ENCODE data around the gene CNIH2.
"Not testable (repeated sequence)": the region's sequence is repeated elsewhere in the genome, so short reads cannot be mapped to it uniquely, and the experiment has no call there.

The CNIH2 gene

GRCh38 chr11:66289548-66290329 lies 11.8 kb downstream of the CNIH2 start:
- in situ Hi-C loops (cut with HindIII; ENCODE audit: low sequenced_read_pairs) = no loop called here

GRCh38 chr11:66290330-66290621 lies 12.3 kb downstream of the CNIH2 start:
- in situ Hi-C loops (cut with HindIII; ENCODE audit: low sequenced_read_pairs) = no loop called here

GRCh38 chr11:66291303-66291705 lies 13.3 kb downstream of the CNIH2 start:
- in situ Hi-C loops (cut with HindIII; ENCODE audit: low sequenced_read_pairs) = no loop called here

- in situ Hi-C loops (cut with HindIII; ENCODE audit: low sequenced_read_pairs) = no loop called here
Observed at GRCh38 chr11:66291706-66292542, 13.9 kb downstream of the CNIH2 start, which contains the start of gene TMEM151A. Gene TMEM151A, plus strand, starts transcription at chr11:66291894. Its CDS starts 120 bp downstream, at chr11:66292014.

GRCh38 chr11:66292543-66293332 lies 14.8 kb downstream of the CNIH2 start:
- in situ Hi-C loops (cut with HindIII; ENCODE audit: low sequenced_read_pairs) = no loop called here

GRCh38 chr11:66293352-66293751 lies 15.4 kb downstream of the CNIH2 start:
- in situ Hi-C loops (cut with HindIII; ENCODE audit: low sequenced_read_pairs) = no loop called here

- in situ Hi-C loops (cut with HindIII; ENCODE audit: low sequenced_read_pairs) = no loop called here
Observed at GRCh38 chr11:66293777-66294625, 16.0 kb downstream of the CNIH2 start.

- in situ Hi-C loops (cut with HindIII; ENCODE audit: low sequenced_read_pairs) = no loop called here
Observed at GRCh38 chr11:66294626-66295620, 16.9 kb downstream of the CNIH2 start.

GRCh38 chr11:66297610-66298009 lies 19.6 kb downstream of the CNIH2 start:
- in situ Hi-C loops (cut with HindIII; ENCODE audit: low sequenced_read_pairs) = no loop called here

- in situ Hi-C loops (cut with HindIII; ENCODE audit: low sequenced_read_pairs) = no loop called here
Observed at GRCh38 chr11:66299186-66299585, 21.2 kb downstream of the CNIH2 start.

GRCh38 chr11:66302656-66303055 lies 24.7 kb downstream of the CNIH2 start:
- in situ Hi-C loops (cut with HindIII; ENCODE audit: low sequenced_read_pairs) = no loop called here

GRCh38 chr11:66309475-66309874 lies 31.5 kb downstream of the CNIH2 start:
- in situ Hi-C loops (cut with HindIII; ENCODE audit: low sequenced_read_pairs) = no loop called here

GRCh38 chr11:66310324-66310723 lies 32.3 kb downstream of the CNIH2 start:
- in situ Hi-C loops (cut with HindIII; ENCODE audit: low sequenced_read_pairs) = no loop called here

- in situ Hi-C loops (cut with HindIII; ENCODE audit: low sequenced_read_pairs) = not testable (repeated sequence)
Observed at GRCh38 chr11:66310803-66311440, 32.9 kb downstream of the CNIH2 start.

- in situ Hi-C loops (cut with HindIII; ENCODE audit: low sequenced_read_pairs) = no loop called here
Observed at GRCh38 chr11:66311470-66311964, 33.5 kb downstream of the CNIH2 start.

GRCh38 chr11:66311965-66312548 lies 34.1 kb downstream of the CNIH2 start:
- in situ Hi-C loops (cut with HindIII; ENCODE audit: low sequenced_read_pairs) = no loop called here

- in situ Hi-C loops (cut with HindIII; ENCODE audit: low sequenced_read_pairs) = no loop called here
Observed at GRCh38 chr11:66312549-66313320, 34.8 kb downstream of the CNIH2 start.
